ENCODE data around the gene KRTAP10-11.
"Not testable (repeated sequence)": the region's sequence is repeated elsewhere in the genome, so short reads cannot be mapped to it uniquely, and the experiment has no call there.

KRTAP10-11 gene

GRCh38 chr21:44646366-44647221 is at the start of gene KRTAP10-11:
KRTAP10-11 (plus strand) TSS chr21:44646414; CDS start chr21:44646459, 45 bp downstream.
- DNase-seq: not testable (repeated sequence)

GRCh38 chr21:44598061-44598460 is 48.2 kb upstream of the KRTAP10-11 start:
- DNase-seq: no peak

GRCh38 chr21:44599264-44600029 is 46.8 kb upstream of the KRTAP10-11 start:
- DNase-seq: no peak

- not testable (repeated sequence) for DNase-seq
Observed at GRCh38 chr21:44600118-44600978, 45.9 kb upstream of the KRTAP10-11 start, which contains the start of gene KRTAP10-7. KRTAP10-7 (plus strand) TSS chr21:44600597; CDS start chr21:44600622, 25 bp downstream.

- not testable (repeated sequence) for DNase-seq
Observed at GRCh38 chr21:44601091-44601490, 45.1 kb upstream of the KRTAP10-11 start.

- DNase-seq: no peak
Observed at GRCh38 chr21:44601596-44602462, 44.4 kb upstream of the KRTAP10-11 start.

GRCh38 chr21:44602463-44602850 is 43.8 kb upstream of the KRTAP10-11 start:
- no peak for DNase-seq

GRCh38 chr21:44603109-44603875 is 42.9 kb upstream of the KRTAP10-11 start:
- DNase-seq: no peak

- no peak for DNase-seq
Observed at GRCh38 chr21:44603911-44604310, 42.3 kb upstream of the KRTAP10-11 start.

- no peak for DNase-seq
Observed at GRCh38 chr21:44606495-44606894, 39.7 kb upstream of the KRTAP10-11 start.

- no peak for DNase-seq
Observed at GRCh38 chr21:44609193-44609592, 37.0 kb upstream of the KRTAP10-11 start.

- DNase-seq: not testable (repeated sequence)
Observed at GRCh38 chr21:44610157-44610843, 35.9 kb upstream of the KRTAP10-11 start.

- DNase-seq: no peak
Observed at GRCh38 chr21:44611551-44611950, 34.7 kb upstream of the KRTAP10-11 start.

GRCh38 chr21:44612029-44612486 is 34.2 kb upstream of the KRTAP10-11 start, which contains the start of gene KRTAP10-8:
KRTAP10-8 (plus strand) TSS chr21:44612079; CDS start chr21:44612101, 22 bp downstream.
- no peak for DNase-seq

GRCh38 chr21:44612669-44613229 is 33.5 kb upstream of the KRTAP10-11 start:
- DNase-seq: no peak

- no peak for DNase-seq
Observed at GRCh38 chr21:44613386-44614155, 32.6 kb upstream of the KRTAP10-11 start.

- DNase-seq: no peak
Observed at GRCh38 chr21:44614161-44614631, 32.0 kb upstream of the KRTAP10-11 start.

- DNase-seq: no peak
Observed at GRCh38 chr21:44614961-44615391, 31.2 kb upstream of the KRTAP10-11 start.

GRCh38 chr21:44615466-44615865 is 30.7 kb upstream of the KRTAP10-11 start:
- no peak for DNase-seq
